Liver (tissue), 9 donors: ENCODE results near the gene SCTR. TPM values are rescaled to one million over a fixed set of nuclear protein-coding genes. Genes with fewer than 3 reads are reported as not detected.

Source experiments
- DNase-seq: peaks from one replicate; pipeline ENCODE4 v3.0.0-alpha.2; 2017; ENCODE audit warnings: low spot score
- H3K27ac ChIP-seq, 2 donors: one replicate each; pipeline ENCODE4 v1.7.0; 2013; ENCODE audit warnings: inconsistent platforms in 2 of 2, low read length in 2 of 2, control low read depth in 1 of 2, low read depth in 1 of 2, mild to moderate bottlenecking in 1 of 2
- H3K27me3 ChIP-seq, 4 donors: one replicate each; pipeline versions ENCODE4 v1.6.1 to v1.7.0; 2013; ENCODE audit warnings: low read length in 3 of 4, inconsistent platforms in 1 of 4, mild to moderate bottlenecking in 1 of 4, moderate library complexity in 1 of 4; ENCODE audit not compliant: control insufficient read depth in 4 of 4, insufficient read depth in 4 of 4
- H3K36me3 ChIP-seq, 4 donors: one replicate each; pipeline versions ENCODE4 v1.6.1 to v1.7.0; 2013; ENCODE audit warnings: low read length in 3 of 4, mild to moderate bottlenecking in 3 of 4, low read depth in 1 of 4, moderate library complexity in 1 of 4; ENCODE audit not compliant: control insufficient read depth in 4 of 4, insufficient read depth in 3 of 4
- H3K4me1 ChIP-seq, 4 donors: one replicate each; pipeline versions ENCODE4 v1.6.1 to v1.7.0; 2013; ENCODE audit warnings: low read length in 3 of 4, mild to moderate bottlenecking in 3 of 4, moderate library complexity in 1 of 4; ENCODE audit not compliant: control insufficient read depth in 4 of 4, insufficient read depth in 4 of 4
- H3K4me3 ChIP-seq, 3 donors: one replicate each; pipeline versions ENCODE4 v1.6.1 to v1.7.0; 2013; ENCODE audit warnings: low read length in 3 of 3, control low read depth in 1 of 3, low read depth in 1 of 3, mild to moderate bottlenecking in 1 of 3
- H3K9ac ChIP-seq, 2 donors: one replicate each; pipeline ENCODE4 v1.7.0; 2013; ENCODE audit warnings: low read length in 2 of 2, mild to moderate bottlenecking in 2 of 2, moderate library complexity in 2 of 2, control low read depth in 1 of 2, low read depth in 1 of 2
- H3K9me3 ChIP-seq, 4 donors: one replicate each; pipeline versions ENCODE4 v1.6.1 to v1.7.0; 2013; ENCODE audit warnings: low read length in 3 of 4; ENCODE audit not compliant: control insufficient read depth in 4 of 4
- ATF3 ChIP-seq: IDR thresholded peaks from 2 replicates; pipeline ENCODE4 v1.6.1; 2016; ENCODE audit warnings: antibody characterized with exemption
- CTCF ChIP-seq: fragments of 150-350 bp; IDR thresholded peaks from 2 replicates; pipeline ENCODE4 v1.5.1; 2017; ENCODE audit warnings: improper control_type of control experiment, low read depth, low read length; ENCODE audit not compliant: missing input control
- GABPA ChIP-seq, 2 donors: IDR thresholded peaks in 1 of 2; conservative IDR thresholded peaks in 1 of 2; 2 replicates each; pipeline ENCODE4 v1.6.1; 2016; ENCODE audit warnings: antibody characterized with exemption in 2 of 2, mild to moderate bottlenecking in 1 of 2, moderate library complexity in 1 of 2
- HNF4A ChIP-seq, 2 donors: conservative IDR thresholded peaks; 2 replicates each; pipeline ENCODE4 v1.6.1; 2016; ENCODE audit warnings: antibody characterized with exemption in 2 of 2, mild to moderate bottlenecking in 2 of 2
- HNF4G ChIP-seq: IDR thresholded peaks from 2 replicates; pipeline ENCODE4 v1.6.1; 2016; ENCODE audit warnings: antibody characterized with exemption
- JUND ChIP-seq, 2 donors: IDR thresholded peaks; 2 replicates each; pipeline ENCODE4 v1.6.1; 2016; ENCODE audit warnings: antibody characterized with exemption in 2 of 2
- MAX ChIP-seq: IDR thresholded peaks from 2 replicates; pipeline ENCODE4 v1.6.1; 2016; ENCODE audit warnings: antibody characterized with exemption
- NR2F2 ChIP-seq: IDR thresholded peaks from 2 replicates; pipeline ENCODE4 v1.6.1; 2016; ENCODE audit warnings: antibody characterized with exemption
- RXRA ChIP-seq, 2 donors: IDR thresholded peaks; 2 replicates each; pipeline ENCODE4 v1.6.1; 2017 to 2018; ENCODE audit warnings: antibody characterized with exemption in 2 of 2, mild to moderate bottlenecking in 1 of 2
- SP1 ChIP-seq: IDR thresholded peaks from 2 replicates; pipeline ENCODE4 v1.6.1; 2018; ENCODE audit warnings: antibody characterized with exemption, mild to moderate bottlenecking
- YY1 ChIP-seq: IDR thresholded peaks from 2 replicates; pipeline ENCODE4 v1.6.1; 2016; ENCODE audit warnings: antibody characterized with exemption, mild to moderate bottlenecking
- WGBS: extraction: QIAGEN DNeasy Blood & Tissue Kit; methylation state at CpG from one replicate; pipeline ENCODE4 v1.1.7; 2013; 5-methylcytosine and 5-hydroxymethylcytosine counted together
- polyA plus RNA-seq, 2 donors: library from polyadenylated mRNA; stranded (reverse) in 1 of 2; unstranded in 1 of 2; fragments of 200-250 nt in 1 of 2; fragments of >200 nt in 1 of 2; fragmentation: Nextera tagmentation in 1 of 2; extraction: Ambion mirVana in 1 of 2; gene quantifications; one replicate each; pipeline versions ENCODE4 v1.2.1 to v1.2.3, GENCODE V29; 2013 to 2015
- total RNA-seq, 2 donors: library from RNA; depleted of rRNA; stranded (reverse); fragments of >200 nt; gene quantifications; one replicate each; pipeline ENCODE4 v1.2.3, GENCODE V29; 2014
- TF ChIP-seq, protein P1 (sequence below): IDR thresholded peaks from 2 replicates; pipeline ENCODE4 v1.6.1; 2016; ENCODE audit warnings: antibody characterized with exemption
- donor health status: healthy.
- donor health status: healthy.
- donor health status: healthy.
- donor health status: healthy.
- donor health status: healthy.

SCTR gene
- total and polyA plus RNA-seq, 4 donors: 0.17 to 0.47 (median 0.29) TPM

DNA sequence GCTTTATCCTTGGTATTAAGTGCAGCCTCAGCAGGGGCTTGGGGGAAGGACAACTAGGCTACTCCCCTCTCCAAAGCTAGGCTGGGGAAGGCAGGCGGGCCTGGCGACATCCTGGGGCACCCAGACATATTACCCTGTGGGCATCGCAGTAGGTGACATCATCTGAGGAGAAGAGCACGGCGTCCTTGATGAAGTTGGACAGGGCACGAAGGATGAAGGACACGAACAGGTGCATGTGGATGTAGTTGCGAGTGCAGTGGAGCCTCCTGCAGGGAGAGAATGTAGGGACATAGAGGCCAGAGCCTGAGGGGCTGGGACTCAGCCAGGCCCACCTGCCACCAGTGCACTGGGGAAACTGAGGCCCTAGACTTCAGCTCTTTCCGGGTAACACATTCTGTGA, 60.3 kb downstream of the SCTR start:
- no peaks in the 10 kb centered on the region for H3K9me3 ChIP-seq
- no peak overlapping the region for H3K27ac ChIP-seq
- no peaks in the 10 kb centered on the region for H3K27me3 ChIP-seq
- 97% methylated on average over 9 of the region's 9 CpGs for WGBS
- DNase-seq: no peak
- H3K4me3 ChIP-seq: no peak overlapping the region
- no peaks in the 10 kb centered on the region for H3K4me1 ChIP-seq
- no peak overlapping the region for H3K9ac ChIP-seq
- TF ChIP-seq SP1 (no peak), HNF4A (conservative IDR thresholded peaks at IDR 0.05) (no peak), YY1 (no peak), HNF4G (no peak), MAX (no peak), ATF3 (no peak), NR2F2 (no peak), RXRA (IDR thresholded peaks at IDR 0.05) (no peak), JUND (IDR thresholded peaks at IDR 0.05) (no peak), GABPA (IDR thresholded peaks at IDR 0.05 in 1 of 2, conservative IDR thresholded peaks at IDR 0.05 in 1 of 2) (no peak)
- no peaks in the 10 kb centered on the region for H3K36me3 ChIP-seq

- WGBS: 63% methylated on average over 4 of the region's 4 CpGs
- Histone ChIP-seq H3K27me3 (no peaks in the 10 kb centered on the region), H3K36me3 (no peaks in the 10 kb centered on the region), H3K4me1 (no peaks in the 10 kb centered on the region), H3K9ac (no peak overlapping the region), H3K27ac (no peak overlapping the region), H3K4me3 (no peak overlapping the region), H3K9me3 (no peaks in the 10 kb centered on the region)
- no peak for DNase-seq
- TF ChIP-seq SP1 (no peak), HNF4G (no peak), RXRA (IDR thresholded peaks at IDR 0.05) (no peak)
Measured at GRCh38 chr2:119463136-119463535, 61.1 kb downstream of the SCTR start.

- Histone ChIP-seq H3K9ac (no peak overlapping the region), H3K4me1 (no peaks in the 10 kb centered on the region), H3K9me3 (no peaks in the 10 kb centered on the region), H3K27me3 (no peaks in the 10 kb centered on the region), H3K27ac (no peak overlapping the region), H3K36me3 (no peaks in the 10 kb centered on the region), H3K4me3 (no peak overlapping the region)
- TF ChIP-seq JUND (IDR thresholded peaks at IDR 0.05) (no peak), RXRA (IDR thresholded peaks at IDR 0.05) (no peak), MAX (no peak), ATF3 (no peak), CTCF (no peak)
- TF ChIP-seq, protein P1, sequence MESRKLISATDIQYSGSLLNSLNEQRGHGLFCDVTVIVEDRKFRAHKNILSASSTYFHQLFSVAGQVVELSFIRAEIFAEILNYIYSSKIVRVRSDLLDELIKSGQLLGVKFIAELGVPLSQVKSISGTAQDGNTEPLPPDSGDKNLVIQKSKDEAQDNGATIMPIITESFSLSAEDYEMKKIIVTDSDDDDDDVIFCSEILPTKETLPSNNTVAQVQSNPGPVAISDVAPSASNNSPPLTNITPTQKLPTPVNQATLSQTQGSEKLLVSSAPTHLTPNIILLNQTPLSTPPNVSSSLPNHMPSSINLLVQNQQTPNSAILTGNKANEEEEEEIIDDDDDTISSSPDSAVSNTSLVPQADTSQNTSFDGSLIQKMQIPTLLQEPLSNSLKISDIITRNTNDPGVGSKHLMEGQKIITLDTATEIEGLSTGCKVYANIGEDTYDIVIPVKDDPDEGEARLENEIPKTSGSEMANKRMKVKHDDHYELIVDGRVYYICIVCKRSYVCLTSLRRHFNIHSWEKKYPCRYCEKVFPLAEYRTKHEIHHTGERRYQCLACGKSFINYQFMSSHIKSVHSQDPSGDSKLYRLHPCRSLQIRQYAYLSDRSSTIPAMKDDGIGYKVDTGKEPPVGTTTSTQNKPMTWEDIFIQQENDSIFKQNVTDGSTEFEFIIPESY: no peak
- 96% methylated on average over 7 of the region's 7 CpGs for WGBS
- DNase-seq: no peak
Measured at GRCh38 chr2:119462574-119462973, 61.7 kb downstream of the SCTR start.
